ENCODE results near the gene UNK.
A peak's percentile ranks its signal among the peaks of the same experiment; 100 is the strongest.

DNA sequence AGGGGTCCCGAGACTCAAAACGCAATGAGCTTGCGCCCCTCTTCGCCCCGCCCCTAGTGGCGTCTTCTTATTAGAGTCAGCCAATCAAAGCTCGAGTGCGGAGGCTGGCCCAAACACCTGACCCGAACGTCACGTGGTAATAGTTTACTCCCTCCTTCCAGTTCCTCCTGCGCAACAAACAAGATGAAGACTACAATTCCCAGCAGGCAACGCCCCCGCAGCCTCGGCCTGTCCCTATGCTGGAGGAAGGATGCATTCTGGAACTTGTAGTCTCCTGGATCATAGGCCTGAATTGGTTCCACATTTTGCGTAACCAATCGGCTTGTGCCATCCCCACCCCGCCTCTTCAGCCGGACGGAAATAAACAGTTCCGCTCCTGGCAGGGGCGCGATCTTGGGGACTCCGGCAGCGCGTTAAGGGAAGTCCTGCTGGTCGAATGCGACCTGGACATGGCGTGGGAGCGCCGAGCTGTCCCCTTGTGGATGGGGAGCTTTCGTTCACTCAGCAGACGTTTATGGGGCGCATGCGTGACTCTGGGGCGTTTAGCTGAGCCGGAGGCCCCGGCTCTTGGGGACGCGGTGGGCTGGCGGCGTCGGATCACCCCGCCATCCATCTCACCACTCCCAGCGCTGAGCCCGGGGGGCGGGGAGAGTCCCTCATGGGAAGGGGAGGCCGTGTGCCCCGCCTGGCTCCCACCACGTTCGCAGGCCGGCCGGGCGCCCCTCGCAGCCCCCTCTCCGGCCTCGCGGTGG, 70.9 kb downstream of the UNK start, which contains the start of gene WBP2:
- TF ChIP-seq EP300 (IDR thresholded peaks at IDR 0.05): no peak
- TF ChIP-seq, protein P1, sequence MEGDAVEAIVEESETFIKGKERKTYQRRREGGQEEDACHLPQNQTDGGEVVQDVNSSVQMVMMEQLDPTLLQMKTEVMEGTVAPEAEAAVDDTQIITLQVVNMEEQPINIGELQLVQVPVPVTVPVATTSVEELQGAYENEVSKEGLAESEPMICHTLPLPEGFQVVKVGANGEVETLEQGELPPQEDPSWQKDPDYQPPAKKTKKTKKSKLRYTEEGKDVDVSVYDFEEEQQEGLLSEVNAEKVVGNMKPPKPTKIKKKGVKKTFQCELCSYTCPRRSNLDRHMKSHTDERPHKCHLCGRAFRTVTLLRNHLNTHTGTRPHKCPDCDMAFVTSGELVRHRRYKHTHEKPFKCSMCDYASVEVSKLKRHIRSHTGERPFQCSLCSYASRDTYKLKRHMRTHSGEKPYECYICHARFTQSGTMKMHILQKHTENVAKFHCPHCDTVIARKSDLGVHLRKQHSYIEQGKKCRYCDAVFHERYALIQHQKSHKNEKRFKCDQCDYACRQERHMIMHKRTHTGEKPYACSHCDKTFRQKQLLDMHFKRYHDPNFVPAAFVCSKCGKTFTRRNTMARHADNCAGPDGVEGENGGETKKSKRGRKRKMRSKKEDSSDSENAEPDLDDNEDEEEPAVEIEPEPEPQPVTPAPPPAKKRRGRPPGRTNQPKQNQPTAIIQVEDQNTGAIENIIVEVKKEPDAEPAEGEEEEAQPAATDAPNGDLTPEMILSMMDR (IDR thresholded peaks at IDR 0.05): peak; percentile 22 to 51 (median 32)

All from sigmoid colon (tissue), 4 donors.